ENCODE results near the gene ZNF469.

ZNF469 gene

DNA sequence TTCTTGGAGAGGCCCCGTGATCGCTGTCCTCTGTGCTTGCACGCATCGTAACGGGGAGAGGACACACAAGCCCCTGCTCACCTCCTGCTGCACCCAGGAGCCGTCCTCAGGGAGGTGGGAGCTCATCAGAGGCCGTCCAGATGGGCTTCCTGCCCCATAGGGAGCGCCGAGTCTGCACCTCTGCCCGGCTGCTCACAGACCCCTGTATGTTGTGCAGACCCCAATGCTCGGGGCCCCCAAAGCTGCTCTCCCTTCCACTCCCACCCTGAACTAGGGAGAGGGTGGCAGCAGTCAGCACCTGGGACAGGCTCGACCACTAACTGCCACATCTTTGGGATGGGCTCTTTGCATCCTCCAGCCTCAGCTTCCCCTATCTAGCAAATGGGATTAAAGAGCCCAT lies 4.4 kb upstream of the ZNF469 start:
- no peak for DNase-seq (ENCODE audit: low read depth in 4 of 4, low spot score in 1 of 4)

DNA sequence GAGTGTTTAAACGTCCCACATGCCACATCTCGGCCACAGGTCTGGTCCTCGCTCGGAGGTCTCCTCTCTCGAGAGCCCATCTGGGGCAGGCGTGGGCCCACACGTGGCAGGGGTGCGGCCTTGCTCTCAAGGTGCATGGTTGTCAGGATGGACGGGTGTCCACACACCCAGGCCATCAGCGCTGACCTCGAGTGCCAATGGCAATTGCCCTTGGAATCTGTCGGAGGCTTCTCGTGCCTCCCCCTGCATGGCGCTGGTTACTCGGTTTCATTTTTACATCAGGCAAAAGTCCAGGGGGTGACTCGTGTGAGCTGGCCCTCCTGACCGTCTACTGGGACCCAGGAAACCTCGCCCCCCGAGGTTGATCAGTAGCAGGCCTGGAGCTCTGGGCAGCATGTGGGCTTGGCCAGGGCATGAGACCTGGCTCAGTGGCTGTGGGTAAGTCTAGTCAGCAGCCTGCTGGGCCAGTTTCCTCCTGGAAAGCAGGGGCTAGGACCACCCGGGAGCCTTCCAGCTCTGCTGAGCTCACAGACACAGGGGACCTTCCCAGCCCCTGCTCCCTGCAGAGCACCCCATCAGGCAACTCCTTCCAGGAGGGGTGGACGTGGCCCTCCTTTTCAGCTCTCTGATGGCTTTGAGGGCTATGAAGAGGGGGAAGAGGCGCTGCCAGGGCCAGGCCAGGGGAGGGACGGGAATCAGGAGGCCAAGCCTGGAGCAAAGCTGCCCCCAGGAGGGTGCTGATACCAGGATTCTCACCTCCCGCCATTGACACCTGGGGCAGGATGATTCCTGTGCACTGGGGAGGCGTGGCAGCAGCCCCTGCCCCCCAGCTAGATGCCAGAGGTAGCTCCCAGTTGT lies 3.7 kb upstream of the ZNF469 start:
- no peak for DNase-seq (ENCODE audit: low read depth in 4 of 4, low spot score in 1 of 4)

DNA sequence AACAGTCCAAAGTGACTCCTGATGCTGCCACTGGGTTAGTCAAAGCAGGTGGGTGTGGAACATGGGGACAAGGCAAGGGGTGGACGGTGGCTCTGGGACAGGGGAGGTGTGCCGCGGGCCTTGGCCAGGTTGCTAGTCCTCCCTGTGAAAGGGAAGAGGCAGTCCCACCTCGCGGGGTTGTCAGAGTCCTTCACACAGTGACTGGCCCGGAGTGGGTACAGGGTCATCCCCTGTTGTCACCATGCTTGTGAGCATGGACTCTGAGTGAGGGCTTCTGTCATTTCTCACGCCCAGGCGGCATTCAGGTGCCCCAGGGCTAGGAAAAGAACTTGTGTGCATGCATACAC lies 3.1 kb upstream of the ZNF469 start:
- no peak for DNase-seq (ENCODE audit: low read depth in 4 of 4, low spot score in 1 of 4)

DNA sequence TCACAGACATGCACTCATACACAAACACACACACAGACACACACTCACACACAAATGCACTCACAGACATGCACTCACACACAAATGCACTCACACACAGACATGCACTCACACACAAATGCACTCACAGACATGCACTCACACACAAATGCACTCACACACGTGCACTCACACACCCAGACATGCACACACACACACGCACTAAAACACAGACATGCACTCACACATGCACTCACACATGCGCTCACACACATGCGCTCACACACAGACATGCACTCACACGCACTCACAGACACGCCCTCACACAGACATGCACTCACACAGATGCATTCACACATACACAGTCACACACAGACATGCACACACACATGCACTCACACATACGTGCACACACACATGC lies 2.7 kb upstream of the ZNF469 start:
- no peak for DNase-seq (ENCODE audit: low read depth in 4 of 4, low spot score in 1 of 4)

DNA sequence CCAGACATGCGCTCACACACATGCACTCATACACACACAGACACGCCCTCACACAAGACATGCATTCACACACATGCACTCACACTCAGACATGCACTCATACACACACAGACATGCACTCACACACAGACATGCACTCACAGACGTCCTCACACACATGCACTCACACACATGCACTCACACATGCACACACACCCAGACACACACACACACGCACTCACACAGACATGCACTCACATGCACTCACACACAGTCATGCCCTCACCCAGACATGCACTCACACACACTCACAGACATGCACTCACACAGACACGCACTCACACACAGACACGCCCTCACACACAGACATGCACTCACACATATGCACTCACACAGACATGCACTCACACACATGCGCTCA lies 2.1 kb upstream of the ZNF469 start:
- no peak for DNase-seq (ENCODE audit: low read depth in 4 of 4, low spot score in 1 of 4)

DNA sequence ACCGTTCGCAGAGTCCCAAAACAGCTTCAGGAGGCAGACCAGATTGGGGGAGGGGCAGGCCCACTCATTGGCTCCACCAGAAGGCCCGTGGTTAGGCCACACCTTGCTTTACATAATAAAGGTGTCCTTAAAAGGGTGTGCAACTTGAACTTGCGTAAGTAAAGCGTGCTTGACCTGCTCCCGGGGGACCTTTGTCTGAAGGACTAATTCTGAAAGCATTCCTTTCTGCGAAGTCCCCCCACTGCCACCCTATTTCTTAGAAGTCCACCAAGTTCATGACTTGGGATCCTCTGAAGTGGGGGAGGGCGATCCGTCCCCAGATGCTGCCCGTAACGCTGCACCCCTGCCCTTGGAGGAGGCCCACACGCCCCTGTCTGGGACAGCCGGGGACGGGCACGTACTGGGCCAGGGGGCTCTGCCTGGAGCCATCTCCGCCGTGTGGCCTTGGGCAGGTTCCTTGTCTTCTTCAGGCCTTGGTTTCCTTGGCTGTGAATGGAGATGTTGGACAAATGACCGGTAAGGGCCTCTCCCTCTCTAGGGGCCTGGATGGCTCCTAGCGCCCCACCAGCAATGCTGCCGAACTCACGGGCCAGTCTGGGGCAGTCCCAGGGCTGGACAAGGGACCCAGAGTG lies 823 bp upstream of the ZNF469 start:
- no peak for DNase-seq (ENCODE audit: low read depth in 4 of 4, low spot score in 1 of 4)

DNA sequence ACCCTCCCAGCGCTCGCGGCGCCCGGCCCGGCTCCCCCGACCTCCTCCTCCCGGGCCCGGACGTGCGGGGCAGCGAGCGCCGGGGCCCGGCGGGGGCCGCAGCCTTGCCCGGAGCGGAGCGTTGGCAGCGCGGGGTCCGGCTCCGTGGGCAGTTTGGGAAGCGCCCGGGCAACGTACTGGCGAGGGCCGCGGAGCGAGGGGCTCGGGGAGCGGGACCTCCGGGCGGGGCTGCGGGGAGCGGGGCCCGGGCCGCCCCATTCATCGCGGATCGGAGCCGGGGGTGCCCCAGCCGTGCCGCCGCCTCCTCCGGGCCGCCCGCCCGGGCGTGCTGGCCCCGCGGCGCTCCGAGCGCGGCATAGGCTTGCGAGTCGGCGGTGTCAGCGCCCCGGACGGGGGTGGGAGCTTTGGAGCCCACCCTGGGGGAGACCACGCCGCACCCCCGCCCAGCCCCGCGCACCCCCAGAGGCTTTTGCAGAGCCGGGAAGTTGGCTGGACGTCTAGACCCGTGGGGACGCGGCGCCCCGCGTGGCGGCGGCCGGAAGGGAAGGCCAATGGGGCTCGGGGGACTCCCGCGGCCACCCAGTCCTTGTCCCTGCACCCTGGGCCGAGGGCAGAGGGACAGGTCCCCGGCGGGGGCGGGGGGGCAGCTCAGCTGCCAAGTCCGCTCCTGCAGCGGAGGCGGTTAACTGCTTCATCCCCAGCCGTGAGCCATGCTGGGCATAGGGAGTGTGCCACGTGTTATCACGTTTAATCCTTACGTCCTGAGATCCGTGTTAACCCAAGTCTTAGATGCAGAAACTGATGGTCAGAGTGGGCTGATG lies 852 bp downstream of the ZNF469 start:
- DNase-seq (ENCODE audit: low read depth in 4 of 4, low spot score in 1 of 4) = no peak

DNA sequence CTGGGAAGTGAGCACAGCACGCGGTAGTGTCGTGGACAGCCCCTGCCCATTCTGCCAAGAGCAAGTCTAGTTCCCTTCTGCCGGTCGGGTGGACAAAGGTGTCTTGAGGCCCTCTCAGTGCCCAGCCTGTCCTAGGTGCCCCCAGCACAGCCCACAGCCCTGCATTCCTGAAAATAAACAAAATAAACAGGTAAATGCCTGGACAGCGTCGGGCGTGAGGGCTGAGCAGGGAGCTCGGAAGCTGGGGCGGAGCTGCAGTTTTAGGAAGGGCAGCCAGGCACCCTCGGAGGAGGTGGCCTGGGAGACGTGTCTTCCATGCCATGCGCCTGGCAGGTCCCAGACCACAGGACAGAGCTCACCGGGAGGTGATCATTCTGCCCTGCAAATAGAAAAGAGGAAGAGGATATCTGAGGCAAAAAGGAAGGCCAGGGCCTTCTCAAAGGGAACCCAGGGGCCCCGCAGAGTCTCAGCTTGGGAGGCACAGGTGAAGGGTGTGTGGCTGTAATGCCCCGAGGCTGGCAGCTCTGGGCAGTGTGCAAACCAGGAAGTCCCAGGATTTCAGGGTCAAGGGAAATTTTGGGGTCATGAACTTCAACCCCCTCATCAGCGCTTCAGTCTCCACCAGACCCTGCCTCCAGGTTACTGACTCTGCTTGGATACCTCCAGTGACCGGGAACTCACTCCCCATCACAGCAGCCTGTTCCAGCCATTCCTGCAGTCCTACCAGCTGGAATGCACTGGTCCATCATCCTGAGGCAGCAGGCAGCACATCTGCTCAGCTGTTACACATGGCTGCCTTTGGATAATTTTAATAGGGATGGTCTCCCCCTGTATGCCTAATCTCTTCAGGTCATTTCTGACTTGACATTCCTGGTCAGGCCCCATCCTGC lies 1.7 kb downstream of the ZNF469 start:
- no peak for DNase-seq (ENCODE audit: low read depth in 4 of 4, low spot score in 1 of 4)

DNA sequence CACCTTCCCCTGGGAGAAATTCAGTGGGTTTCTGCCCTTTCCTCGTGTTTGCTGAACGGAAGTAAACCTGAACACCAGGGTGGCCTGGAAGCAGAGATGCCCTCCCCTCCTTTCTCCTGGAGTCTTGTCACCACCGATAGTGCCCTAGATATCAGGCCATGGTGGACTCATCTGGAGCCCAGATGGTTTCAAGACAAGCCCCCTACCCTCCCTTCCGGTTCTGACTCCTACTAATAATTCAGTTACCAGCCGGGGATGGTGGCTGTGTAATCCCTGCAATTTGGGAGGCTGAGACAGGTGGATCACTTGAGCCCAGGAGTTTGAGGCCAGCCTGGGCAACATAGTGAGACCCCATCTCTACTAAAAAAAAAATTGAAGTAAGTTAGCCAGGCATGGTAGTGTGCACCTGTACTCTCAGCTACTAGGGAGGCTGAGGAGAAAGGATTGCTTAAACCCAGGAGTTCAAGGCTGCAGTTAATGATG lies 2.4 kb downstream of the ZNF469 start:
- DNase-seq (ENCODE audit: low read depth in 4 of 4, low spot score in 1 of 4) = no peak

DNA sequence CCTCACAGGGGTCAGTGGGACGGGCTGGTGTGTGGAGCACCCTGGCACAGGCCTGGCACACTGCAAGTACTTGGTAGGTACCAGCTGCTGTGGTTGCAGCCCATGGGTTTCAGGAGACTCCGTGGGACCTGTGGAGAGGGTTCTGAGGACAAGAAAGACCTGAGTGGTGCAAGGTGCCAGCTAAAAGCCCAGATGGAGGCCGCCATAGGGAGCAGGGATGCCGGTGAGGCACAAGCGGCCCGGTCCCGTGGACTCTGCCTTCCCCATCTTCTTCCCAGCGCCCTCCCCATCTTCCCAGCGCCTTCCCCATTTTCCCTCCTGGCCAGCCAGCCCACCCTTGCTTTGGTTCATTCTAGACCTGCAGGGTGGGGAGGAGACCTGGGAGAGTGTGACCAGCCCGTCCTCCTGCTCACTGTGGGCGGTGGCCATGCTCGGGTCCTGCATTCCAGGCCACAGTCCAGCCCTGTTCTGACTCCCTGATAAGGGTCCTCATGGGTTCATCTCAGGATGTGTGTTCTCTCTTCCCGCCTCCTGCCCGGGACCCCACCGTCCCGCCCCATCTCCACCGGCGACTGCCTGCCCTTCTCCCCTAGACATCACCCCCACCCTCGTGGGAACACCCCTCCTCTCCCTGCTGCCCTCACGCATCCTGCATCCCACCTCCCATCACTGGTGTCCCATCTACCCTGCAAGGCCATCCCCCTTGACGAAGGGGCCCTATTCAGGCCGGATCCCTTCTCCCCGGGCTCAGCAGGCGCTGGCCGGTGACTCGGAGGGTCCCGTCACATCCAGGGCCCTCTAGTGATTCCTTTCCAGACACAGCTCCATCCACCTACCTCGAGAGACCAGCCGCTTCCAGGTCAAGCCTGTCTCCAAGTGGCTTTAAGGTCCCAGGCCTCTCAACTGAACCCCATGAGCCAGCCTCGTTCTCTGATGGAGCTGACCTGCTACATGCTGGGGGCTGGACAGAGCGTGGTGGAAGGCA lies 3.4 kb downstream of the ZNF469 start:
- DNase-seq (ENCODE audit: low read depth in 4 of 4, low spot score in 1 of 4) = no peak

DNA sequence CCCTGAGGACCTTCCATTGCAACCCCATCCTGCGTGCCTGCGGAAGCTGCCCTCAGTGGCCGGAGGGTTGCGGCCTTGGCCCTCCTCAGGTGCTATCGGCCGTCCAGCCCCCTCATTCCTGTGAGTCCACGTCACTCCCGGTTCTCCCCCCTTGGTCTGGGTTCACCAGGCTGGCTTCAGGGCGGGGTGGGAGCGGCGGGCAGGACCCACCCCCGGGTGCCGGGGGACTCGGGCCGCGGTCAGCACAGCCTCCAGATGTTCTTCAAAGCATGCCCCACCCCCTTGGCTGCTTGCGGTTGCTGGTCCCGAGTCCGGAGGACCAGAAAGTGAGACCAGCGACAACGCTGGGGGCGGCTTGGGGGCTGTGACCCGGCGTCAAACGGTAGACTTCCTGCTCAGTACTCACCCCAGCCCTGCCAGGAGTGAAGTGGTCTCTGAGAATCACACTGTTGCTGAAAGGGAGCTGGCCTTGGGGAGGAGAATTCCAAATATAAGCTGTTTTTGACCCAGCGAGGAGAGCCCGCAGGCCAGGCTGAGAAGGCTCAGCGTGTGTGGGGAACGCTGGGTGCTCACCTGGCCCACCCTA lies 4.5 kb downstream of the ZNF469 start:
- DNase-seq (ENCODE audit: low read depth in 4 of 4, low spot score in 1 of 4) = no peak

DNA sequence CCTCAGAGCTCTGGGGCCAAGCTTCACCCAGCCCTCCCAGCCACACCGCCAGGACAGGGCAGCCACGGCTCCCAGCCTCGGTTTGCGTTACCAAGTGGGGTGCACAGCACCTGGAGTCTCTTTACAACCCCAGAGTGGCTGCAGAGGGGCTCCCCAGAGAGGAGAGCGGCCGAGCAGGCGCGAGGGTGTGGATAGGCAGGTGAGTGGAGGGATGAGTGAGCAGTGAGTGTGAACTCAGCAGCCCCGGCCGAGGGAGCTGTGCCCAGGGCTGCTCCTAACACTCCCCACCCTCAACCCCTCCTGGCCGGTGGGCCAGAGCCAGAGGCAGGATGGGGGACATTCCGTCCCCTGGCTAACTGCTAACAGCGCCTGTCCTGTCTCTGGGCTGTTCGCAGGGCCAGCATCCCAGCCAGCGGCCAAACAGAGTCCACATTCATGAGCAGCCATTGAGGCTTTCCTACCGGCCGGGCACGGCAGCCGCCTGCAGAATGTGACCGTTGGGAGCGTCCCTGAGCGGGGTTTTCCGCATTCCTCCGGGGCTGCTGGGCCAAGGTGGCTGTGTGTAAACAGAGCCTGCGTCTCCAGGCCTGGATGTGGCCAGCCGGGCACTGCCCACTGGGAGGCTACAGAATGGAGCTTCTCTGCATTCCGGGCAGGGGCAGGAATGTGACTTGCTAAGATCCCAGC lies 5.3 kb downstream of the ZNF469 start:
- no peak for DNase-seq (ENCODE audit: low read depth in 4 of 4, low spot score in 1 of 4)

DNA sequence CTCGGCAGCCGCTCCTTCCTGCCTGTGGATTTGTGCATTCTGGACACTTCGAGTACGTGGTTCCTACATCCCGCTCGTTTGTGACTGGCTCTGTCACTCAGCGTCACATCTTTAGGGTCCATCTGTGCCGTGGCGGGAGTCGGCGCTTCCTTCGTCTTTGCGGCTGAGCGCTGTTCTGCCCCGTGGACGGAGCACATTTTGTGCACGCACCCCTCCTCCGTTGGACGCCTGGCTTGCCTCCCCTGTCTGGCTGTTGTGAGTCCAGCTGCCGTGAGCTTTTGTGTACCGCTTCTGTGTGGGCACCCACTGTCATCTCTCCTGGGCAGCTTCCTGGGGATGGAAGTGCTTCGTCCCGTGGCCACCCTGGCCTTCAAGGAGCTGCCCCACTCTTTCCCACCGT lies 6.4 kb downstream of the ZNF469 start:
- DNase-seq (ENCODE audit: low read depth in 4 of 4, low spot score in 1 of 4) = no peak

DNA sequence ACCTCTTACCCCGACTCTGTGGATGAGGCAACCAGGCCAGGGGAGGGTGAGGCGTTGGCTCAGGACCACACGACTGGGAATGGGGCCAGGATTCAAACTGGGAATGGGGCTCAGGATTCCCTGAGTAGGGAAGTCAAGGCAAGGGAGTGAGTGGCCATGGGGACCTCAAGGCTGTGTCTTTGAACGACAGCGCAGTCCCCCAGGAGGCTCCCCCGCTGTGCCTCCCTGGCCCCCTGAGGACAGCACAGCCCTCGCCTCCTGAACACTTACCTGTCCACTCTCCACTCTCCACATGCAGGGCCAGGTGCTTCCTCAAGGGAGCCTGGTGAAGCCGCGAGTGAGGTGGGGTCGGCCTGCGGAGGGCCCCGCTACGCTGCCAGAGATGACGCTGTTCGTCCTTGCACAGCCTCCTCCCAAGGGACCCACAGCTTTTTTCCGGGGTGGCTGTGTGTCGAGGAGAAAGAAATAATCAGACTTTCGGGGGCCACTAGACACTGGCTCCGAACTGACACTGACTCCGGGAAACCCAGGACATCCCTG lies 6.9 kb downstream of the ZNF469 start:
- no peak for DNase-seq (ENCODE audit: low read depth in 4 of 4, low spot score in 1 of 4)

DNA sequence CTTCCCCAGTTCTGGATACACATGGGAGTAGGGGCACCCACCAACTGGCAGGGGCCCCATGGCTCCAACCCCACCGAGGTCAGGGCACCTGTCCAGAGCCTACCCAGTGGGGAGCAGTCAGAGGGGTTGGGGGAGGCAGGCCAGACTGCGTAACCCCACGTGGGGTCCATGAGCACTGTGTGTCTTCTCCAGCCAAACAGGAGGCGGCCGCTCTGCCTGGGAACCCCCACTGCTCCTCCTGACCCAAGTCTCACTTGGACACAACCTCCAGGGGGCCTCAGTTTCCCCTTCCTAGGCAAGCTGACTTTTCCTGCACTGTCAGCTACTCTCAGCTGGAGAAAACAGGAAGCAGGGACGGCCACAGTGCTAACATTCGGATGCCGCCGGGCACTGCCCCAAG lies 7.5 kb downstream of the ZNF469 start:
- DNase-seq (ENCODE audit: low read depth in 4 of 4, low spot score in 1 of 4) = no peak

DNA sequence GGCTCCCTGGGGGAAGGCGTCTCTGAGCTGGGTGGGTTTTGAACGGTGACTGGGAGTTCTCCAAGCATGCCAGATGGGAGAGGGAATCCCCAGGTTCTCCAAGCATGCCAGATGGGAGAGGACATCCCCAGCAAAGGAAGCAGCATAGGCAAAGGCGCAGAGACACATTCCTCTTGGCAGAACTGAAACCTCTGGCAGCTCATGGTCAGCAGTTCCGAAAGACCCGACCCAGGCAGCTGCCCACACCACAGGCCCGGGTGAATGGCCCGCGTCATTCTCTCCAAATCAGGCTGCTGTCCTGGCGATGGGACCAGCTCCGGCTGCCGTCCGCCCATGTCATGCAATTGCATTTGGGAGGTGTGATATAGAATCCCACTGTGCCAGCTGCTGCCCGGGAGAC lies 8.0 kb downstream of the ZNF469 start:
- DNase-seq (ENCODE audit: low read depth in 4 of 4, low spot score in 1 of 4) = no peak

DNA sequence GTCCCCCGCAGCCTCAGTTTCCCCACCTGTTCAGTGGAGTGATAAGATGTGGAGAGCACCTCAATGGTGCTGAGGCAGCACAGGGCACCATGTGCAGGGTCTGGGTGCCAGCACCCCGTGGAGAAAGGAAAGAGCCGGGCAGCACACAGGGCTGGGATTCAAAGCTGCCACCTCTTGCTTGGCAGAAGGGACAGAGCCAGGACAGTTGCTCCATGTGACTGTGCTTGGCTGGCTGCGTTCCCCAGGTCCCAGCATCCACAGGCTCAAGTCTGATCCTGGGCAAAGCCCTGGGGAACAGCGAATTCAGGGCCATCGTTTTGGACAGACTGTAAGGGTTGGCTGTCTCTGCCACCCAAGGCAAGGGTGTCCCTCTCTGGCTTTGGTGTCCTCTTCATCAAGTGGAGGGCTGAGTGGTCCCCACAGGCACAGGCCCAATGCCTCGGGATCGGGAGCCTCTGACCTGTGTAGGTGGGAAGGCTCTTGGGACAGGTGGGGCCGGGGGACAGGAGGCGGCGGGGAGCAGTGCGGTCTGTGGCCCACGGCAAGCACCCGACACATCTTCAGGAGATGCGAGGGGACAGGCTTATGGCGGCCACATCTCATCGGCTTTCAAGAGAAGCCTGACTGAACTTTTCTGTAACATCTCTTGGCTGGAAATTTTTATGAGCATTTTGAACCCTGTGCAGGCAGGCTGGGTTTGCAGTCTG lies 8.5 kb downstream of the ZNF469 start:
- no peak for DNase-seq (ENCODE audit: low read depth in 4 of 4, low spot score in 1 of 4)

DNA sequence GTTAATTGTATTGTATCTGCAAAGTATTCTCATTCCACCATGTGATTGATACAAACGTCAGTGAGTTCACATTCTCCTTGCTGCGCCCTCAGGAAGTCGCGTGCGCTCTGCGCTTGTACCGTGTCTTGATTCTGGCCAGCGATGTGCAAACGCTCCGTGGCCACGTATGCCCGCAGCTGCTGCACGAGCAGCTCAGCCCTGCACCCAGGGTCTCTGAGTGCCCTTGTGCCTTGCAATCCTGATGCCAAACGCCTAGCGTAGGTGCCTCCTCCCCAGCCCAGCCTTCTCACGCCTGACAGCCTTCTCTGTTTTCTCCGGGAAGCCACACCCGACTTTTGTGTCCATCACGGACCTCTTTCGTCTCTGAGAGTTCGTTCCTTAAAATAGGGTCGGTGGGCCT lies 9.4 kb downstream of the ZNF469 start:
- no peak for DNase-seq (ENCODE audit: low read depth in 4 of 4, low spot score in 1 of 4)

Data from stimulated activated CD4-positive, alpha-beta T cell treated with anti-CD3 and anti-CD28 coated beads, Interleukin-1b, Interleukin-23, amount 100 ng/mL, for 24 hours (primary cell).